Measurements from ENCODE around the gene PPP4R1. TPM values are rescaled to one million over a fixed set of nuclear protein-coding genes. Genes with fewer than 3 reads are reported as not detected.

Gene PPP4R1
- total RNA-seq, 1 experiment from 2014 or later, result 106 TPM

DNA sequence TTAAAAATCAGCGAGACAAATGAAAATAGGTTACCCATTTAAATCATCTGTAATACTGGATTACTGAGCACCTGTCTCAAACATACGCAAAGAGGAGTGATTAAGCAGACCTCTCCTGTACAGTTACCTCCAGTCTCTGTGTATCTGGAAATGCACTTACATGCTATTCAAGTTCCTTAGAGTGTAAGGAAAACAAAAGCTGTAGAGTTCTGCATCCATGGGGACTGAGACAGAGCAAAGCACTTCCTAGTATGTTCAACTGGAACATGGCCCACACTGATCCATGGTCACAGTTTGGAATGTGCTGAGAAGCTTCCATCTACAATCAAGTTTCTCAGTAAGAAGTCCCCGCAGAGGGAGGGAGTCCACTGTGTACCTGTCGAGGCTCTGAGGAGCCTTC is 63.9 kb downstream of the PPP4R1 start:
- no peak overlapping the region for H3K56ac ChIP-seq (ENCODE audit: insufficient read length, low read depth, low read length)
- H3K4me1 ChIP-seq (ENCODE audit: insufficient read depth, low read length), result no peaks in the 10 kb centered on the region
- H2BK15ac ChIP-seq (ENCODE audit: low read depth, low read length), result no peak overlapping the region
- no peaks in the 10 kb centered on the region for H3K23me2 ChIP-seq (ENCODE audit: insufficient read length, low read depth, low read length, poor library complexity, severe bottlenecking)
- Mint-ChIP-seq H3K27ac (no peak overlapping the region), H3K27me3 (ENCODE audit: low read depth) (no peaks in the 10 kb centered on the region), H3K36me3 (ENCODE audit: insufficient read depth in 1 of 3, low read depth in 3 of 3) (peaks cover 54 to 93% (median 84%) of the 10 kb centered on the region in 3 experiments), H3K4me3 (no peak overlapping the region; a peak in 1 of 5 replicates), H3K9me3 (peaks cover 12 to 13% of the 10 kb centered on the region in 2 experiments), H3K4me1 (peaks cover 18% of the 10 kb centered on the region in 2 experiments)
- H2BK120ac ChIP-seq (ENCODE audit: low read depth, low read length, poor library complexity, severe bottlenecking), result no peak overlapping the region
- H3K27ac ChIP-seq (ENCODE audit: insufficient read length, low read depth, low read length), result no peak overlapping the region
- peaks cover 3% of the 10 kb centered on the region for H4K20me1 ChIP-seq (ENCODE audit: control insufficient read depth, insufficient read depth, insufficient read length)
- no peak overlapping the region for H4K5ac ChIP-seq (ENCODE audit: insufficient read length, low read depth, low read length)
- no peak overlapping the region for H3K4me2 ChIP-seq (ENCODE audit: insufficient read depth, insufficient read length, low read length)
- no peak overlapping the region for H3K14ac ChIP-seq (ENCODE audit: insufficient read depth, low read length)
- H3K18ac ChIP-seq (ENCODE audit: insufficient read length, low read depth, low read length), result no peak overlapping the region
- H2BK5ac ChIP-seq (ENCODE audit: insufficient read length, low read length), result no peak overlapping the region
- H3K9me3 ChIP-seq (ENCODE audit: control insufficient read depth, low read depth, low read length), result peaks cover 7% of the 10 kb centered on the region
- H3K79me2 ChIP-seq (ENCODE audit: insufficient read depth, low read length), result no peaks in the 10 kb centered on the region
- H2AK5ac ChIP-seq (ENCODE audit: insufficient read length, low read length), result no peak overlapping the region
- H2BK12ac ChIP-seq (ENCODE audit: insufficient read length, low read depth, low read length), result no peak overlapping the region
- no peak overlapping the region for H3K4ac ChIP-seq (ENCODE audit: low read depth, low read length)
- H4K8ac ChIP-seq (replicated peaks; ENCODE audit: insufficient read length, low read depth, low read length), result no peak overlapping the region
- H3K27me3 ChIP-seq (ENCODE audit: insufficient read depth, low read length), result no peaks in the 10 kb centered on the region
- TF ChIP-seq, protein P1, sequence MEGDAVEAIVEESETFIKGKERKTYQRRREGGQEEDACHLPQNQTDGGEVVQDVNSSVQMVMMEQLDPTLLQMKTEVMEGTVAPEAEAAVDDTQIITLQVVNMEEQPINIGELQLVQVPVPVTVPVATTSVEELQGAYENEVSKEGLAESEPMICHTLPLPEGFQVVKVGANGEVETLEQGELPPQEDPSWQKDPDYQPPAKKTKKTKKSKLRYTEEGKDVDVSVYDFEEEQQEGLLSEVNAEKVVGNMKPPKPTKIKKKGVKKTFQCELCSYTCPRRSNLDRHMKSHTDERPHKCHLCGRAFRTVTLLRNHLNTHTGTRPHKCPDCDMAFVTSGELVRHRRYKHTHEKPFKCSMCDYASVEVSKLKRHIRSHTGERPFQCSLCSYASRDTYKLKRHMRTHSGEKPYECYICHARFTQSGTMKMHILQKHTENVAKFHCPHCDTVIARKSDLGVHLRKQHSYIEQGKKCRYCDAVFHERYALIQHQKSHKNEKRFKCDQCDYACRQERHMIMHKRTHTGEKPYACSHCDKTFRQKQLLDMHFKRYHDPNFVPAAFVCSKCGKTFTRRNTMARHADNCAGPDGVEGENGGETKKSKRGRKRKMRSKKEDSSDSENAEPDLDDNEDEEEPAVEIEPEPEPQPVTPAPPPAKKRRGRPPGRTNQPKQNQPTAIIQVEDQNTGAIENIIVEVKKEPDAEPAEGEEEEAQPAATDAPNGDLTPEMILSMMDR (conservative IDR thresholded peaks at IDR 0.05), result no peak
- H3K9ac ChIP-seq (ENCODE audit: extremely low read depth, insufficient read length, low read length), result no peak overlapping the region
- no peak overlapping the region for H2BK20ac ChIP-seq (ENCODE audit: low read depth, low read length, poor library complexity, severe bottlenecking)
- DNase-seq, result no peak
- H3T11ph ChIP-seq (ENCODE audit: low read length), result no peak overlapping the region
- H4K91ac ChIP-seq (ENCODE audit: insufficient read length, low read depth, low read length), result no peak overlapping the region
- H3K79me1 ChIP-seq (ENCODE audit: insufficient read depth, low read depth, low read length, poor library complexity, severe bottlenecking), result no peaks in the 10 kb centered on the region
- no CpG with 5 or more reads among the region's 4 CpGs for WGBS (ENCODE audit: extremely low coverage, insufficient read length, low lambda C conversion rate)
- H2AFZ ChIP-seq (ENCODE audit: low read length), result no peak overlapping the region
- H3K23ac ChIP-seq (ENCODE audit: insufficient read length, low read depth, low read length), result no peak overlapping the region

All from H9 (cell line).